ENCODE data around the gene CAPN6. TPM values are rescaled to one million over a fixed set of nuclear protein-coding genes. Genes with fewer than 3 reads are reported as not detected.

Gene CAPN6
- total and polyA plus RNA-seq, 4 donors = 0.13 to 0.33 (median 0.25) TPM

DNA sequence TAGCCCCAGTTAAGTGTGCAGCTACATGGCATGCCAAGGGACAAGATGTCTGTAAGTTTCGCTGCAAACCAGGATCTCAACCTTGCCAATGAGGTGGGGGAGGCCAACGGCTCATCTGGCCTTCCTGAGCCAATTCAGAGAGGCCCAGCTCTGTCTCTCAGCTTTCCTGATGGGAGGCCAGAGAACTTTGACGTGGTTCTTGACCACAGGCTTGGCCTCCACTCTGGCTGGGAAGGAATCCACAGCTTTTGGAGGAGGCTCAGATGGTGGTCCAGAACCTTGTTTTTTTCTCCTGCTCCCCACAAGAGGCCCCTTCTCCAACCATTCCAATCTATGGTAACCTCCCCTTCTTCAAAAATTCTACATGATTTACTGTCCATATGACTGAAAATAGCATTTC, 9.8 kb downstream of the CAPN6 start:
- no peak for DNase-seq (ENCODE audit: low spot score)
- peaks cover 0 to 4% (median 0%) of the 10 kb centered on the region in 4 donors for H3K27me3 ChIP-seq (ENCODE audit: control insufficient read depth in 4 of 4, insufficient read depth in 4 of 4, low read length in 3 of 4)
- no peaks in the 10 kb centered on the region for H3K9me3 ChIP-seq (ENCODE audit: control insufficient read depth in 4 of 4, low read length in 3 of 4)
- H3K4me1 ChIP-seq (ENCODE audit: control insufficient read depth in 4 of 4, insufficient read depth in 4 of 4, low read length in 3 of 4) = no peaks in the 10 kb centered on the region
- H3K4me3 ChIP-seq (ENCODE audit: low read depth in 1 of 3, low read length in 3 of 3) = no peak overlapping the region
- 86% methylated on average over 3 of the region's 3 CpGs for WGBS
- no peaks in the 10 kb centered on the region for H3K36me3 ChIP-seq (ENCODE audit: control insufficient read depth in 4 of 4, insufficient read depth in 3 of 4, low read depth in 1 of 4, low read length in 3 of 4)
- no peak overlapping the region for H3K9ac ChIP-seq (ENCODE audit: low read depth in 1 of 2, low read length in 2 of 2)
- H3K27ac ChIP-seq (ENCODE audit: low read depth in 1 of 2, low read length in 2 of 2) = no peak overlapping the region
- TF ChIP-seq, protein P1, sequence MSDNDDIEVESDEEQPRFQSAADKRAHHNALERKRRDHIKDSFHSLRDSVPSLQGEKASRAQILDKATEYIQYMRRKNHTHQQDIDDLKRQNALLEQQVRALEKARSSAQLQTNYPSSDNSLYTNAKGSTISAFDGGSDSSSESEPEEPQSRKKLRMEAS (IDR thresholded peaks at IDR 0.05) = no peak
- TF ChIP-seq RXRA (IDR thresholded peaks at IDR 0.05) = no peak
- no peak for TF ChIP-seq JUND (IDR thresholded peaks at IDR 0.05)

DNA sequence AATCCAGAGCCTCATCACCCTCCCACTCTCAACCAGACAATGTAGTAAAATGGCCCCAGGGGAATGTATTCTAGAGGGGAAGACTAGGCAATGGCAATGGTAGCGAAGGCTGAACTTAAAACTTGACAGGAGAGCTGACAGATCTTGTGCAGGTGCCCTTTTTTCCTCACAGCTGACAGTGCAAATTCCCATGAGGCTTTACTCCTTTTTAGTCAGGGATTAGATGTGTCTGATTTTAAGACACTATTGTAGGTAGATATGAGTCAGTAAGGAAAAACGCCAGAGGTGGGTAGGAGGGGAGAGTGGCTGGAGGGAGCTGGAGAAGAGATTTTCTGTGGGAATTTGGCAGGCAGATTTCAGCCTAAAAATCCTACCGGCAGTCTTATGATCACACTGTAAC, 10.7 kb downstream of the CAPN6 start:
- DNase-seq (ENCODE audit: low spot score) = no peak
- H3K4me3 ChIP-seq (ENCODE audit: low read depth in 1 of 3, low read length in 3 of 3) = no peak overlapping the region
- H3K9ac ChIP-seq (ENCODE audit: low read depth in 1 of 2, low read length in 2 of 2) = no peak overlapping the region
- TF ChIP-seq EGR1 (IDR thresholded peaks at IDR 0.05; ENCODE audit: low read depth in 2 of 2) (no peak), HNF4A (conservative IDR thresholded peaks at IDR 0.05) (no peak), FOXA2 (IDR thresholded peaks at IDR 0.05) (no peak), HNF4G (IDR thresholded peaks at IDR 0.05) (no peak)
- TF ChIP-seq, protein P2, sequence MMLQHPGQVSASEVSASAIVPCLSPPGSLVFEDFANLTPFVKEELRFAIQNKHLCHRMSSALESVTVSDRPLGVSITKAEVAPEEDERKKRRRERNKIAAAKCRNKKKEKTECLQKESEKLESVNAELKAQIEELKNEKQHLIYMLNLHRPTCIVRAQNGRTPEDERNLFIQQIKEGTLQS (IDR thresholded peaks at IDR 0.05) = no peak
- TF ChIP-seq, protein P3, sequence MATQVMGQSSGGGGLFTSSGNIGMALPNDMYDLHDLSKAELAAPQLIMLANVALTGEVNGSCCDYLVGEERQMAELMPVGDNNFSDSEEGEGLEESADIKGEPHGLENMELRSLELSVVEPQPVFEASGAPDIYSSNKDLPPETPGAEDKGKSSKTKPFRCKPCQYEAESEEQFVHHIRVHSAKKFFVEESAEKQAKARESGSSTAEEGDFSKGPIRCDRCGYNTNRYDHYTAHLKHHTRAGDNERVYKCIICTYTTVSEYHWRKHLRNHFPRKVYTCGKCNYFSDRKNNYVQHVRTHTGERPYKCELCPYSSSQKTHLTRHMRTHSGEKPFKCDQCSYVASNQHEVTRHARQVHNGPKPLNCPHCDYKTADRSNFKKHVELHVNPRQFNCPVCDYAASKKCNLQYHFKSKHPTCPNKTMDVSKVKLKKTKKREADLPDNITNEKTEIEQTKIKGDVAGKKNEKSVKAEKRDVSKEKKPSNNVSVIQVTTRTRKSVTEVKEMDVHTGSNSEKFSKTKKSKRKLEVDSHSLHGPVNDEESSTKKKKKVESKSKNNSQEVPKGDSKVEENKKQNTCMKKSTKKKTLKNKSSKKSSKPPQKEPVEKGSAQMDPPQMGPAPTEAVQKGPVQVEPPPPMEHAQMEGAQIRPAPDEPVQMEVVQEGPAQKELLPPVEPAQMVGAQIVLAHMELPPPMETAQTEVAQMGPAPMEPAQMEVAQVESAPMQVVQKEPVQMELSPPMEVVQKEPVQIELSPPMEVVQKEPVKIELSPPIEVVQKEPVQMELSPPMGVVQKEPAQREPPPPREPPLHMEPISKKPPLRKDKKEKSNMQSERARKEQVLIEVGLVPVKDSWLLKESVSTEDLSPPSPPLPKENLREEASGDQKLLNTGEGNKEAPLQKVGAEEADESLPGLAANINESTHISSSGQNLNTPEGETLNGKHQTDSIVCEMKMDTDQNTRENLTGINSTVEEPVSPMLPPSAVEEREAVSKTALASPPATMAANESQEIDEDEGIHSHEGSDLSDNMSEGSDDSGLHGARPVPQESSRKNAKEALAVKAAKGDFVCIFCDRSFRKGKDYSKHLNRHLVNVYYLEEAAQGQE (IDR thresholded peaks at IDR 0.05) = no peak
- H3K27ac ChIP-seq (ENCODE audit: low read depth in 1 of 2, low read length in 2 of 2) = no peak overlapping the region
- 79% methylated on average over 3 of the region's 3 CpGs for WGBS
- H3K36me3 ChIP-seq (ENCODE audit: control insufficient read depth in 4 of 4, insufficient read depth in 3 of 4, low read depth in 1 of 4, low read length in 3 of 4) = no peaks in the 10 kb centered on the region
- peaks cover 0 to 4% (median 0%) of the 10 kb centered on the region in 4 donors for H3K27me3 ChIP-seq (ENCODE audit: control insufficient read depth in 4 of 4, insufficient read depth in 4 of 4, low read length in 3 of 4)
- H3K9me3 ChIP-seq (ENCODE audit: control insufficient read depth in 4 of 4, low read length in 3 of 4) = no peaks in the 10 kb centered on the region
- H3K4me1 ChIP-seq (ENCODE audit: control insufficient read depth in 4 of 4, insufficient read depth in 4 of 4, low read length in 3 of 4) = no peaks in the 10 kb centered on the region

DNA sequence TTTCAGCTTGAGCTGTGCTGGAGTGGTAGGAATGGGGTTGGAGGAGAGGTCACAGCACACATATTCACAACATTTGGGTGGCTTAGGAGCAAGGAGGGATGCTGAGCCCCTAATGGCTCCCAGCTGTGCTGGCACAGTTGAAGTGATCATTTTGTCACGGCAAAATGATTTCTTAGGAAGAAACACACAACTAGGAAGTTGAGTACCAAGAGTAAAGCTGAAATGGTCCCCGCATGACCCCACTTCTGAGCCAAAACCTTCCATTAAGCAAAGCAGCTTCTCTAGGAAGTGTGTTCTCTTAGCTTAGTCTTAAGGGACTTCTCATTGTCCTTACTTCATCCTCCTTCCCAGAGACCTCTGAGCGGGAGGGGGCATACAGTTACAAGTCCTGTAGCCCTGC, 12.6 kb downstream of the CAPN6 start:
- 83% methylated on average over 3 of the region's 3 CpGs for WGBS
- no peak for DNase-seq (ENCODE audit: low spot score)
- Histone ChIP-seq H3K27me3 (ENCODE audit: control insufficient read depth in 4 of 4, insufficient read depth in 4 of 4, low read length in 3 of 4) (peaks cover 0 to 4% (median 0%) of the 10 kb centered on the region in 4 donors), H3K9ac (ENCODE audit: low read depth in 1 of 2, low read length in 2 of 2) (no peak overlapping the region), H3K4me1 (ENCODE audit: control insufficient read depth in 4 of 4, insufficient read depth in 4 of 4, low read length in 3 of 4) (no peaks in the 10 kb centered on the region), H3K9me3 (ENCODE audit: control insufficient read depth in 4 of 4, low read length in 3 of 4) (no peaks in the 10 kb centered on the region), H3K27ac (ENCODE audit: low read depth in 1 of 2, low read length in 2 of 2) (no peak overlapping the region), H3K36me3 (ENCODE audit: control insufficient read depth in 4 of 4, insufficient read depth in 3 of 4, low read depth in 1 of 4, low read length in 3 of 4) (no peaks in the 10 kb centered on the region), H3K4me3 (ENCODE audit: low read depth in 1 of 3, low read length in 3 of 3) (no peak overlapping the region)
- TF ChIP-seq, protein P2 (IDR thresholded peaks at IDR 0.05) = no peak
- TF ChIP-seq NR2F2 (IDR thresholded peaks at IDR 0.05) = no peak
- TF ChIP-seq TAF1 (conservative IDR thresholded peaks at IDR 0.05) = no peak
- no peak for TF ChIP-seq HNF4A (conservative IDR thresholded peaks at IDR 0.05)
- no peak for TF ChIP-seq RXRA (IDR thresholded peaks at IDR 0.05)
- TF ChIP-seq, protein P1 (IDR thresholded peaks at IDR 0.05) = no peak
- no peak for TF ChIP-seq FOXA1 (IDR thresholded peaks at IDR 0.05)
- TF ChIP-seq SP1 (IDR thresholded peaks at IDR 0.05) = no peak
- no peak for TF ChIP-seq HNF4G (IDR thresholded peaks at IDR 0.05)
- TF ChIP-seq, protein P3 (IDR thresholded peaks at IDR 0.05) = no peak
- TF ChIP-seq GABPA (IDR thresholded peaks at IDR 0.05 in 1 of 2, conservative IDR thresholded peaks at IDR 0.05 in 1 of 2) = no peak
- no peak for TF ChIP-seq JUND (IDR thresholded peaks at IDR 0.05)
- no peak for TF ChIP-seq FOXA2 (IDR thresholded peaks at IDR 0.05)
- no peak for TF ChIP-seq YY1 (IDR thresholded peaks at IDR 0.05)
- no peak for TF ChIP-seq EGR1 (IDR thresholded peaks at IDR 0.05; ENCODE audit: low read depth in 2 of 2)
- TF ChIP-seq RAD21 (IDR thresholded peaks at IDR 0.05) = no peak
- TF ChIP-seq, protein P4, sequence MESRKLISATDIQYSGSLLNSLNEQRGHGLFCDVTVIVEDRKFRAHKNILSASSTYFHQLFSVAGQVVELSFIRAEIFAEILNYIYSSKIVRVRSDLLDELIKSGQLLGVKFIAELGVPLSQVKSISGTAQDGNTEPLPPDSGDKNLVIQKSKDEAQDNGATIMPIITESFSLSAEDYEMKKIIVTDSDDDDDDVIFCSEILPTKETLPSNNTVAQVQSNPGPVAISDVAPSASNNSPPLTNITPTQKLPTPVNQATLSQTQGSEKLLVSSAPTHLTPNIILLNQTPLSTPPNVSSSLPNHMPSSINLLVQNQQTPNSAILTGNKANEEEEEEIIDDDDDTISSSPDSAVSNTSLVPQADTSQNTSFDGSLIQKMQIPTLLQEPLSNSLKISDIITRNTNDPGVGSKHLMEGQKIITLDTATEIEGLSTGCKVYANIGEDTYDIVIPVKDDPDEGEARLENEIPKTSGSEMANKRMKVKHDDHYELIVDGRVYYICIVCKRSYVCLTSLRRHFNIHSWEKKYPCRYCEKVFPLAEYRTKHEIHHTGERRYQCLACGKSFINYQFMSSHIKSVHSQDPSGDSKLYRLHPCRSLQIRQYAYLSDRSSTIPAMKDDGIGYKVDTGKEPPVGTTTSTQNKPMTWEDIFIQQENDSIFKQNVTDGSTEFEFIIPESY (IDR thresholded peaks at IDR 0.05) = no peak

Measured in liver (tissue), 9 donors.